Suprapubic skin (tissue), 4 donors: Measurements from ENCODE around the gene FSCN2.

Source experiments
- EP300 ChIP-seq: sonication (generic); formaldehyde crosslinking; IDR thresholded peaks from one replicate; pipeline ENCODE4 v1.6.1; 2017; ENCODE audit warnings: antibody characterized with exemption
- POLR2A ChIP-seq, 2 donors: fragments of 450-650 bp; IDR thresholded peaks; one replicate each; pipeline ENCODE4 v1.6.1; 2017; ENCODE audit warnings: antibody characterized with exemption in 2 of 2, mild to moderate bottlenecking in 2 of 2, moderate library complexity in 2 of 2
- POLR2AphosphoS5 ChIP-seq, 3 donors: sonication (generic); formaldehyde crosslinking; IDR thresholded peaks; one replicate each; pipeline ENCODE4 v1.6.1; 2017; ENCODE audit warnings: antibody characterized with exemption in 3 of 3
- TF ChIP-seq, protein P1 (sequence below), 2 donors: fragments of 200-600 bp in 1 of 2; fragments of 450-650 bp in 1 of 2; sonication (generic) in 1 of 2; IDR thresholded peaks; one replicate each; pipeline ENCODE4 v1.5.1; 2016 to 2019; ENCODE audit warnings: antibody characterized with exemption in 2 of 2, mild to moderate bottlenecking in 1 of 2, moderate library complexity in 1 of 2

DNA sequence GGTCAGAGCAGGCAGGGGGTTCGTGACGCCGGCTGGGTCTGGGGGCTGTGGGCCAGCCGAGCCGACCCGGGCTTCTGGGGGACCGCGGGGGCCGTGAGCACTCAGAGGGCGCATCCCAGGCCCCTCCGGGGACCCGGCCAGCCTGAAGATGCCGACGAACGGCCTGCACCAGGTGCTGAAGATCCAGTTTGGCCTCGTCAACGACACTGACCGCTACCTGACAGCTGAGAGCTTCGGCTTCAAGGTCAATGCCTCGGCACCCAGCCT lies 140 bp downstream of the FSCN2 start:
- TF ChIP-seq EP300 (no peak), POLR2A (IDR thresholded peaks at IDR 0.05) (no peak), POLR2AphosphoS5 (IDR thresholded peaks at IDR 0.05) (no peak)
- TF ChIP-seq, protein P1, sequence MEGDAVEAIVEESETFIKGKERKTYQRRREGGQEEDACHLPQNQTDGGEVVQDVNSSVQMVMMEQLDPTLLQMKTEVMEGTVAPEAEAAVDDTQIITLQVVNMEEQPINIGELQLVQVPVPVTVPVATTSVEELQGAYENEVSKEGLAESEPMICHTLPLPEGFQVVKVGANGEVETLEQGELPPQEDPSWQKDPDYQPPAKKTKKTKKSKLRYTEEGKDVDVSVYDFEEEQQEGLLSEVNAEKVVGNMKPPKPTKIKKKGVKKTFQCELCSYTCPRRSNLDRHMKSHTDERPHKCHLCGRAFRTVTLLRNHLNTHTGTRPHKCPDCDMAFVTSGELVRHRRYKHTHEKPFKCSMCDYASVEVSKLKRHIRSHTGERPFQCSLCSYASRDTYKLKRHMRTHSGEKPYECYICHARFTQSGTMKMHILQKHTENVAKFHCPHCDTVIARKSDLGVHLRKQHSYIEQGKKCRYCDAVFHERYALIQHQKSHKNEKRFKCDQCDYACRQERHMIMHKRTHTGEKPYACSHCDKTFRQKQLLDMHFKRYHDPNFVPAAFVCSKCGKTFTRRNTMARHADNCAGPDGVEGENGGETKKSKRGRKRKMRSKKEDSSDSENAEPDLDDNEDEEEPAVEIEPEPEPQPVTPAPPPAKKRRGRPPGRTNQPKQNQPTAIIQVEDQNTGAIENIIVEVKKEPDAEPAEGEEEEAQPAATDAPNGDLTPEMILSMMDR (IDR thresholded peaks at IDR 0.05) = no peak
